Right lobe of liver (tissue), 4 donors: ENCODE data around the gene FADS1.

Experiments used
- POLR2A ChIP-seq: fragments of 450-650 bp; IDR thresholded peaks from one replicate; pipeline ENCODE4 v1.6.1; 2017; ENCODE audit warnings: antibody characterized with exemption, mild to moderate bottlenecking
- TF ChIP-seq, protein P1 (sequence below), 4 donors: fragments of 200-600 bp in 3 of 4; fragments of 450-650 bp in 1 of 4; IDR thresholded peaks; one replicate each; pipeline versions ENCODE4 v1.5.1 to v1.8.0; 2016 to 2022; ENCODE audit warnings: antibody characterized with exemption in 4 of 4, mild to moderate bottlenecking in 2 of 4
- donor health status: DM: no; HTN: no; CAD: no.
- donor health status: DM: no; HTN: no; CAD: no.
- donor health status: DM: no; HTN: yes; CAD: no.

DNA sequence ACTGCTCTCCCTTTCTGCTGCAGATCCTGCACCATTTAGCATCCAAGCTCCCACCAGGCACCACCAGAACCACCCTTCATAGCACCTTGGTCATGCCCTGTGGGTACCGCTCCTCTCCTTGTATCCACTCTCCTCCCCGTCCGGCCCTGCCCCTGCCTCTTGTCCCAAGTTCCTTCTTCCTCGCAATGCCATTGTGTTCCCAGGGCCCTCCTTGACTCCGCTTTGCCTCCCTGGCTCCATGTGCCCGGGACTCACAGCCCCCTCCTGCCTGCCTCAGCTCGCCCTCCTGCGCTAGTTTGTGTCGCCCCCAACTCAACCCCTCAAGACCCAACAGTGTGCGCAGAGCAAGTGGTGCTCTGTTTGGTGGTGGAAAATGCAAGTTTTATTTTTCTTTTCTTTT is 22.1 kb upstream of the FADS1 start:
- TF ChIP-seq, protein P1, sequence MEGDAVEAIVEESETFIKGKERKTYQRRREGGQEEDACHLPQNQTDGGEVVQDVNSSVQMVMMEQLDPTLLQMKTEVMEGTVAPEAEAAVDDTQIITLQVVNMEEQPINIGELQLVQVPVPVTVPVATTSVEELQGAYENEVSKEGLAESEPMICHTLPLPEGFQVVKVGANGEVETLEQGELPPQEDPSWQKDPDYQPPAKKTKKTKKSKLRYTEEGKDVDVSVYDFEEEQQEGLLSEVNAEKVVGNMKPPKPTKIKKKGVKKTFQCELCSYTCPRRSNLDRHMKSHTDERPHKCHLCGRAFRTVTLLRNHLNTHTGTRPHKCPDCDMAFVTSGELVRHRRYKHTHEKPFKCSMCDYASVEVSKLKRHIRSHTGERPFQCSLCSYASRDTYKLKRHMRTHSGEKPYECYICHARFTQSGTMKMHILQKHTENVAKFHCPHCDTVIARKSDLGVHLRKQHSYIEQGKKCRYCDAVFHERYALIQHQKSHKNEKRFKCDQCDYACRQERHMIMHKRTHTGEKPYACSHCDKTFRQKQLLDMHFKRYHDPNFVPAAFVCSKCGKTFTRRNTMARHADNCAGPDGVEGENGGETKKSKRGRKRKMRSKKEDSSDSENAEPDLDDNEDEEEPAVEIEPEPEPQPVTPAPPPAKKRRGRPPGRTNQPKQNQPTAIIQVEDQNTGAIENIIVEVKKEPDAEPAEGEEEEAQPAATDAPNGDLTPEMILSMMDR (IDR thresholded peaks at IDR 0.05) = no peak
- no peak for TF ChIP-seq POLR2A
